ENCODE measurements around the gene ATP2C2.

The ATP2C2 gene

DNA sequence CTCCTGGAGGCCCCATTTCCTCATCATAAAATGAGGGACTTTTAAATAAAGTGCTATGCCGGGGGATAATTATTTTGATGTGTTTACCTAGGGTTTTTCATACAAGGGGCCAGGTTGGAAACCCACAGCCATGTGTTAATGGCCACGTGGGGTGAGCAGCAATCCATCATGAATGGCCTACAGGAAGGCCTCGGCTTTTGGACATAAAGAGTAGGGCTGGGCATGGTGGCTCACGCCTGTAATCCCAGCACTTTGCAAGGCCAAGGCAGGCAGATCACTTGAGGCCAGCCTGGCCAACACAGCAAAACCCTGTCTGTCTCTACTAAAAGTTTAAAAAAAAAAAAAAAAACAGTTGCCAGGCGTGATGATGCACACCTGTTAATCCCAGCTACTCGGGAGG is 95.8 kb downstream of the ATP2C2 start:
- Histone ChIP-seq H3K27me3 (ENCODE audit: insufficient read depth, low read depth) (no peaks in the 10 kb centered on the region), H3K79me2 (ENCODE audit: insufficient read depth, low read depth) (no peaks in the 10 kb centered on the region), H3K9ac (no peak overlapping the region), H3K4me1 (ENCODE audit: low read depth, poor library complexity, severe bottlenecking) (no peaks in the 10 kb centered on the region), H3K4me3 (IDR thresholded peaks at IDR 0.05; ENCODE audit: insufficient read depth, low read depth, low read length) (no peak overlapping the region), H2AFZ (ENCODE audit: low read depth) (no peak overlapping the region), H3K4me2 (no peak overlapping the region), H3K36me3 (ENCODE audit: insufficient read depth) (no peaks in the 10 kb centered on the region), H4K20me1 (ENCODE audit: insufficient read depth) (no peaks in the 10 kb centered on the region), H3K27ac (no peak overlapping the region)
- no peak for TF ChIP-seq CTCF (conservative IDR thresholded peaks at IDR 0.05; ENCODE audit: low read depth, low read length)

GRCh38 chr16:84465154-84465553 is 96.8 kb downstream of the ATP2C2 start:
- Histone ChIP-seq H3K27me3 (ENCODE audit: insufficient read depth, low read depth) (no peaks in the 10 kb centered on the region), H3K4me3 (IDR thresholded peaks at IDR 0.05; ENCODE audit: insufficient read depth, low read depth, low read length) (no peak overlapping the region), H3K36me3 (ENCODE audit: insufficient read depth) (no peaks in the 10 kb centered on the region), H4K20me1 (ENCODE audit: insufficient read depth) (no peaks in the 10 kb centered on the region), H3K4me2 (no peak overlapping the region), H2AFZ (ENCODE audit: low read depth) (no peak overlapping the region), H3K27ac (no peak overlapping the region), H3K4me1 (ENCODE audit: low read depth, poor library complexity, severe bottlenecking) (no peaks in the 10 kb centered on the region), H3K9ac (no peak overlapping the region), H3K79me2 (ENCODE audit: insufficient read depth, low read depth) (no peaks in the 10 kb centered on the region)
- TF ChIP-seq CTCF (conservative IDR thresholded peaks at IDR 0.05; ENCODE audit: low read depth, low read length) = no peak

DNA sequence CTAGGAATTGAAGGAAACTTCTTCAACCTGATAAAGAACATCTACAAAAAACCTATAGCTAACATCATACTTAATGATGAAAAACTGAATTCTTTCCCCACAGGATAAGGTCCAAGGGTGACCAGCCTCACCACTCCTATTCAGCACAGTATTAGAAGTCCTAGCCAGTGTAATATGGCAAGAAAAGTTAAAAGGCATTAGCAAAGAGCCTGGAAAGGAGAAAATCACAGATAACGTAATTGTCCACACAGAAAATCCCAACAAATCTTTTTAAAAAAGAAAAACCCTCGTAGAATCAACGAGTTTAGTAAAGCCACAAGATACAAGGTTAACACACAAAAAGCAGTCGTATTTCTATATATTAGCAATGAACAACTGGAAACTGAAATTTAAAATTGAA is 98.4 kb downstream of the ATP2C2 start:
- Histone ChIP-seq H3K4me1 (ENCODE audit: low read depth, poor library complexity, severe bottlenecking) (no peaks in the 10 kb centered on the region), H3K4me3 (IDR thresholded peaks at IDR 0.05; ENCODE audit: insufficient read depth, low read depth, low read length) (no peak overlapping the region), H4K20me1 (ENCODE audit: insufficient read depth) (no peaks in the 10 kb centered on the region), H3K4me2 (no peak overlapping the region), H3K36me3 (ENCODE audit: insufficient read depth) (no peaks in the 10 kb centered on the region), H2AFZ (ENCODE audit: low read depth) (no peak overlapping the region), H3K27ac (no peak overlapping the region), H3K27me3 (ENCODE audit: insufficient read depth, low read depth) (no peaks in the 10 kb centered on the region), H3K79me2 (ENCODE audit: insufficient read depth, low read depth) (no peaks in the 10 kb centered on the region), H3K9ac (no peak overlapping the region)
- TF ChIP-seq CTCF (conservative IDR thresholded peaks at IDR 0.05; ENCODE audit: low read depth, low read length) = no peak

DNA sequence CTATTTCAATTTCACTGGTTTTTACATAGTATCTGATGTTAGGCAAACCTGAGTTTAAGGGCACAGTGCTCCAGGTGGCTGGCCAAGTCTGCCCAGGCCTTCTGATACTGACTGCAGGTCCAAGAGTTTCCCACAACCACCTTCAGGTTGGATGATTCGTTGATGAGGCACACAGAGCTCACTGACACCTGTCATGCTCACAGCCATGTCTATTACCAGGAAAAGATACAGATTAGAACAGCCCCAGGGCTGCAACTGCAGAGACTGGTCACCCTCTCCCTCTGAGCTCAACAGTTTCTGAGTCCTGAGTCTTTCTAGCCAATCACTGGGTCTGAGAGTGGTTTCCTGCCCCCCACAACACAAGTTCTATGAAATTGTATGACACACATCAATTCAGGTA is 98.9 kb downstream of the ATP2C2 start:
- no peaks in the 10 kb centered on the region for H3K4me1 ChIP-seq (ENCODE audit: low read depth, poor library complexity, severe bottlenecking)
- no peaks in the 10 kb centered on the region for H3K79me2 ChIP-seq (ENCODE audit: insufficient read depth, low read depth)
- no peak overlapping the region for H3K9ac ChIP-seq
- H3K36me3 ChIP-seq (ENCODE audit: insufficient read depth) = no peaks in the 10 kb centered on the region
- H4K20me1 ChIP-seq (ENCODE audit: insufficient read depth) = no peaks in the 10 kb centered on the region
- H3K4me2 ChIP-seq = no peak overlapping the region
- H2AFZ ChIP-seq (ENCODE audit: low read depth) = no peak overlapping the region
- H3K4me3 ChIP-seq (IDR thresholded peaks at IDR 0.05; ENCODE audit: insufficient read depth, low read depth, low read length) = no peak overlapping the region
- TF ChIP-seq CTCF (conservative IDR thresholded peaks at IDR 0.05; ENCODE audit: low read depth, low read length) = no peak
- no peaks in the 10 kb centered on the region for H3K27me3 ChIP-seq (ENCODE audit: insufficient read depth, low read depth)
- no peak overlapping the region for H3K27ac ChIP-seq

DNA sequence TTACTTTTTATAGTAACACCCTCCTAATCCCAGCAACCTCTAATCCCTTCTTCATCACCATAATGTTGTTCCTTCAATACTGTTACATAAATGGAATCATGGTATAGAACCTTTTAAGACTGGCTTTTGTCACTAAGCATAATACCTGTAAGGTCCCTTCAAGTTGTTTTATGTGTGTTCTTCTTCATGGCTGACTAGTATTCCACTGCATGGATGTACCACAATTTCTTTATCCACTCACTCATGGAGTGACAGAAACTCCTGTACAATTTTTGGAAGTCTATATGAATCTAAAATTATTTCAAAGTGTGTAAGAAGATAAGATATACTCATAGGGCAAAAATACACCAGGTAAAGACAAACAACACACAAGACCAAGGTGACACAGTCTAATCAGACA is 99.4 kb downstream of the ATP2C2 start:
- H2AFZ ChIP-seq (ENCODE audit: low read depth) = no peak overlapping the region
- H3K27ac ChIP-seq = no peak overlapping the region
- H3K4me3 ChIP-seq (IDR thresholded peaks at IDR 0.05; ENCODE audit: insufficient read depth, low read depth, low read length) = no peak overlapping the region
- no peaks in the 10 kb centered on the region for H3K79me2 ChIP-seq (ENCODE audit: insufficient read depth, low read depth)
- H3K4me1 ChIP-seq (ENCODE audit: low read depth, poor library complexity, severe bottlenecking) = no peaks in the 10 kb centered on the region
- TF ChIP-seq CTCF (conservative IDR thresholded peaks at IDR 0.05; ENCODE audit: low read depth, low read length) = no peak
- H3K27me3 ChIP-seq (ENCODE audit: insufficient read depth, low read depth) = no peaks in the 10 kb centered on the region
- no peak overlapping the region for H3K9ac ChIP-seq
- no peak overlapping the region for H3K4me2 ChIP-seq
- H4K20me1 ChIP-seq (ENCODE audit: insufficient read depth) = no peaks in the 10 kb centered on the region
- no peaks in the 10 kb centered on the region for H3K36me3 ChIP-seq (ENCODE audit: insufficient read depth)

Data from KMS-11 (cell line).